Neural progenitor cell (in vitro differentiated cells): ENCODE data around the gene SLC22A23. TPM values are rescaled to one million over a fixed set of nuclear protein-coding genes. Genes with fewer than 3 reads are reported as not detected.
"Not testable (repeated sequence)": the region's sequence is repeated elsewhere in the genome, so short reads cannot be mapped to it uniquely, and the experiment has no call there.

Experiments
- DNase-seq: peaks from one replicate; pipeline ENCODE4 v3.0.0-alpha.2; 2016; ENCODE audit warnings: low spot score
- H2AFZ ChIP-seq: fragments of 200-600 bp; sonication (generic); replicated peaks from 2 replicates; pipeline ENCODE4 v1.6.1; 2016; ENCODE audit warnings: antibody characterized with exemption
- H3F3A ChIP-seq: fragments of 200-600 bp; sonication (generic); 2 replicates; pipeline ENCODE4 v1.6.1; 2016; ENCODE audit warnings: antibody characterized with exemption, low read depth
- H3K27ac ChIP-seq: fragments of 200-600 bp; sonication (generic); 2 replicates; pipeline ENCODE4 v1.5.1; 2016; ENCODE audit warnings: mild to moderate bottlenecking
- H3K27me3 ChIP-seq: fragments of 200-600 bp; sonication (generic); 2 replicates; pipeline ENCODE4 v1.6.1; 2016; ENCODE audit warnings: mild to moderate bottlenecking, moderate library complexity
- H3K36me3 ChIP-seq: fragments of 200-600 bp; sonication (generic); 2 replicates; pipeline ENCODE4 v1.5.1; 2016
- H3K4me1 ChIP-seq: fragments of 200-600 bp; sonication (generic); 2 replicates; pipeline ENCODE4 v1.6.1; 2016; ENCODE audit warnings: mixed run types
- H3K4me2 ChIP-seq: fragments of 200-600 bp; sonication (generic); 2 replicates; pipeline ENCODE4 v1.6.1; 2016
- H3K4me3 ChIP-seq: fragments of 200-600 bp; sonication (generic); 2 replicates; pipeline ENCODE4 v1.5.1; 2016
- H3K79me2 ChIP-seq: fragments of 200-600 bp; sonication (generic); 2 replicates; pipeline ENCODE4 v1.6.1; 2016; ENCODE audit warnings: low read depth
- H3K9ac ChIP-seq: fragments of 200-600 bp; sonication (generic); 2 replicates; pipeline ENCODE4 v1.6.1; 2016
- H3K9me3 ChIP-seq: fragments of 200-600 bp; sonication (generic); 2 replicates; pipeline ENCODE4 v1.5.1; 2016; ENCODE audit warnings: low read depth
- H4K20me1 ChIP-seq: fragments of 200-600 bp; sonication (generic); 2 replicates; pipeline ENCODE4 v1.6.1; 2016; ENCODE audit warnings: low read depth
- H3K27ac Mint-ChIP-seq: 3 replicates; pipeline ENCODE4 v1.8.0; 2021; ENCODE audit warnings: mixed read lengths
- H3K27me3 Mint-ChIP-seq: 2 replicates; pipeline ENCODE4 v1.8.0; 2022; ENCODE audit warnings: low read depth, mild to moderate bottlenecking, inconsistent platforms, moderate library complexity, mixed read lengths; ENCODE audit not compliant: insufficient read depth
- H3K36me3 Mint-ChIP-seq: 3 replicates; pipeline ENCODE4 v1.8.0; 2021; ENCODE audit warnings: mixed read lengths
- H3K4me1 Mint-ChIP-seq: 3 replicates; pipeline ENCODE4 v1.8.0; 2021; ENCODE audit warnings: mixed read lengths
- H3K4me3 Mint-ChIP-seq: 3 replicates; pipeline ENCODE4 v1.8.0; 2021; ENCODE audit warnings: mild to moderate bottlenecking, moderate library complexity, mixed read lengths
- H3K9me3 Mint-ChIP-seq: 3 replicates; pipeline ENCODE4 v1.8.0; 2020; ENCODE audit warnings: mixed read lengths
- CTCF ChIP-seq: fragments of 200-600 bp; sonication (generic); IDR thresholded peaks from 2 replicates; pipeline ENCODE4 v1.5.1; 2017; ENCODE audit warnings: antibody characterized with exemption, mild to moderate bottlenecking
- EZH2 ChIP-seq: fragments of 200-600 bp; sonication (generic); IDR thresholded peaks from 2 replicates; pipeline ENCODE4 v1.6.1; 2017; ENCODE audit warnings: antibody characterized with exemption, mild to moderate bottlenecking, moderate library complexity
- EZH2phosphoT487 ChIP-seq: fragments of 200-600 bp; sonication (generic); IDR thresholded peaks from 2 replicates; pipeline ENCODE4 v1.6.1; 2017; ENCODE audit warnings: antibody characterized with exemption
- total RNA-seq: library from RNA; depleted of rRNA; stranded (reverse); fragments of >200 nt; gene quantifications from 2 replicates; pipeline ENCODE4 v1.2.3, GENCODE V29; 2015; ENCODE audit warnings: low replicate concordance

Gene SLC22A23
- total RNA-seq, 1 donor from 2014 or later, result 0.99 TPM

DNA sequence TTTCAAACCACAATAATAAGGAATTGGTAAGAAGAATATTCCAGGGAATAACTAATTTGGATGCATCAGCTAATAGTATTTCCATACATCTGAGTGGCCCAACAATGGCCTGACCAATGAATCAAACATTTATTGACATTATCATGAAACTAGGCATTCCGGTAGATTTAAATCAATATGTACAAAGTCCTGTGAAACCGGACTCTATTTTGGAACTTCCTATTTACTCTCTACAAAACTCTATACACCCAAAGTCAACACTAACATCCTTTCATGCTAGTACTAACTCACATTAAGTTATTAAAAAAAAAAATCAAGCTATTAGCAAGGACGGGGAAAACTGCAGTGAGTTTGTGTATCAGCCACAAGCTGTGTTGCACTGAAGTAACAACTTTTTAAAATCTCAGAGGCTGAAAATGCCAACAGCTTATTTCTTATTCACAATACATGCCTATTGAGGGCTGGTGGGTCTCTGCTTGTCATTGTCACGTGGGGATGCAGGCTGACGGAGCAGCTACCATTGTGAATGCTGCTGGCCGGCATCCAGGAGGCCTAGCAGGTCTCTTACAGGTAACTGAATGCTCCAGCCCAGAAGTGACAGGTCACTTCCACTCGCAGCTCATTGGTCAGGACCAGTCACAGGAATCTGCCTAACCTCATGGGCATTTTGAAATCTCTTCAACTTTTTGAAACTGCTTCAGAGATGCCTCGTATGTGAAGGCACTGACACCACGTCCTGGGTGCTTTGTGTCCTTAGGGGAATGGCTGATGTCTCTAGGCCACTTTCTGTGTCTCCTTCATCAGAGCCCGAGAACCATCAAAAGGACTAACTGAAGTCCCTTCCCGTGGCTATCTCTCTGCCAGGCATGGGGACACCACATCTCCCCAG lies 76.3 kb downstream of the SLC22A23 start:
- Histone ChIP-seq H3K79me2 (no peaks in the 10 kb centered on the region), H3K27ac (no peak overlapping the region), H3K9me3 (no peaks in the 10 kb centered on the region), H3K36me3 (no peaks in the 10 kb centered on the region), H3F3A (no peaks in the 10 kb centered on the region), H3K4me3 (no peak overlapping the region), H3K4me1 (peaks cover 9% of the 10 kb centered on the region), H3K27me3 (no peaks in the 10 kb centered on the region), H3K4me2 (no peak overlapping the region), H4K20me1 (no peaks in the 10 kb centered on the region), H3K9ac (no peak overlapping the region), H2AFZ (no peak overlapping the region)
- Mint-ChIP-seq H3K36me3 (peaks cover 3% of the 10 kb centered on the region), H3K9me3 (no peaks in the 10 kb centered on the region), H3K4me1 (peaks cover 51% of the 10 kb centered on the region), H3K4me3 (no peak overlapping the region), H3K27me3 (peaks cover 4% of the 10 kb centered on the region), H3K27ac (no peak overlapping the region)
- no peak for DNase-seq
- no peak for TF ChIP-seq CTCF
- TF ChIP-seq EZH2, result no peak
- TF ChIP-seq EZH2phosphoT487, result no peak

DNA sequence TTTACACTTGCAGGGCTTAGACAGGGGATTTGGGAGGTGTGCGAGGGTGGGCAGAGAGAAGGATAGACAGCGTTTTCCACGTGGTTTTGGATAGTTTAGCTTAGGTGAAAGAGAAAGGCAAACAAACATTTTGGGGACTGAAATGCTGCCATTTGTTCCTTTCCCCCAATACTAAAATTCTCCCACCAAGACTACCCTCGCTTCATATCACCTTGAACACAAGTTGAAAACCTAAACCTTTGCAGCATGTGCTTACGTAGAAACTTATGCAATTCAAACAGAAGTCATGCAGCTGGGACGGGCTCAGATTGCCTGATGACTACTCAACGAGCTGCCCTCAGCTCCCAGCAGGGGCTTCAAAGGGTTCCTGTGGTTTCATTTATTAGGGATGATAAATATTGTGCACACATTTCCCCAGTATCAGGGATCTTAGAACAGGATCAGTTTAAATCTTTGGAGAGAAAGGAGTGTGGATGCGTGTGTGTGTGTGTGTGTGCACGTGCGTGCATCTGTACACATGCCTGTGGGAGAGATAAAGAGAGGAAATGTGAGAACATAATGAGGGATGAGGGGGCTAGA lies 77.3 kb downstream of the SLC22A23 start:
- H3K27ac Mint-ChIP-seq, result peak overlapping the region; percentile 23
- no peak for DNase-seq
- no peaks in the 10 kb centered on the region for H3K9me3 ChIP-seq
- H3K79me2 ChIP-seq, result no peaks in the 10 kb centered on the region
- H3K4me1 Mint-ChIP-seq, result peaks cover 52% of the 10 kb centered on the region
- no peaks in the 10 kb centered on the region for H3F3A ChIP-seq
- H3K4me1 ChIP-seq, result peaks cover 9% of the 10 kb centered on the region
- H3K4me3 Mint-ChIP-seq, result no peak overlapping the region
- no peak overlapping the region for H3K4me2 ChIP-seq
- H3K36me3 Mint-ChIP-seq, result peaks cover 3% of the 10 kb centered on the region
- H2AFZ ChIP-seq, result no peak overlapping the region
- no peaks in the 10 kb centered on the region for H3K36me3 ChIP-seq
- H4K20me1 ChIP-seq, result no peaks in the 10 kb centered on the region
- TF ChIP-seq EZH2, result no peak
- no peak for TF ChIP-seq EZH2phosphoT487
- no peak for TF ChIP-seq CTCF
- H3K4me3 ChIP-seq, result no peak overlapping the region
- H3K27me3 ChIP-seq, result no peaks in the 10 kb centered on the region
- H3K27me3 Mint-ChIP-seq, result peaks cover 4% of the 10 kb centered on the region
- no peak overlapping the region for H3K27ac ChIP-seq
- H3K9ac ChIP-seq, result no peak overlapping the region
- H3K9me3 Mint-ChIP-seq, result no peaks in the 10 kb centered on the region

GRCh38 chr6:3378808-3379207 lies 78.0 kb downstream of the SLC22A23 start:
- H3K4me1 Mint-ChIP-seq, result peaks cover 56% of the 10 kb centered on the region
- not testable (repeated sequence) for H3K79me2 ChIP-seq, H3K9me3 ChIP-seq, H3K36me3 Mint-ChIP-seq, H3K9me3 Mint-ChIP-seq, H2AFZ ChIP-seq, H3K27me3 Mint-ChIP-seq, H3F3A ChIP-seq, H3K27ac ChIP-seq, H3K4me3 Mint-ChIP-seq, DNase-seq, H3K4me1 ChIP-seq, H4K20me1 ChIP-seq, H3K36me3 ChIP-seq, H3K4me3 ChIP-seq, H3K4me2 ChIP-seq, H3K9ac ChIP-seq, H3K27me3 ChIP-seq
- H3K27ac Mint-ChIP-seq, result peak overlapping the region; percentile 23

GRCh38 chr6:3378398-3378782 lies 78.5 kb downstream of the SLC22A23 start:
- not testable (repeated sequence) for H3K4me3 ChIP-seq, H3K27me3 Mint-ChIP-seq, H3K4me1 ChIP-seq, H4K20me1 ChIP-seq, H3K27me3 ChIP-seq, H2AFZ ChIP-seq, H3K36me3 ChIP-seq, DNase-seq, H3K4me3 Mint-ChIP-seq, H3K9me3 Mint-ChIP-seq, H3F3A ChIP-seq, H3K9me3 ChIP-seq, H3K36me3 Mint-ChIP-seq, H3K27ac ChIP-seq, H3K9ac ChIP-seq, H3K27ac Mint-ChIP-seq, H3K79me2 ChIP-seq, H3K4me2 ChIP-seq
- H3K4me1 Mint-ChIP-seq, result peaks cover 60% of the 10 kb centered on the region
